Cerebellar cortex (tissue), 1 donor: Measurements from ENCODE around the gene MSI2.
A peak's percentile ranks its signal among the peaks of the same experiment; 100 is the strongest.

Source experiments
- DNase-seq: peaks from one replicate; pipeline ENCODE4 v3.0.0-alpha.2; 2015; ENCODE audit warnings: low spot score

The MSI2 gene

DNA sequence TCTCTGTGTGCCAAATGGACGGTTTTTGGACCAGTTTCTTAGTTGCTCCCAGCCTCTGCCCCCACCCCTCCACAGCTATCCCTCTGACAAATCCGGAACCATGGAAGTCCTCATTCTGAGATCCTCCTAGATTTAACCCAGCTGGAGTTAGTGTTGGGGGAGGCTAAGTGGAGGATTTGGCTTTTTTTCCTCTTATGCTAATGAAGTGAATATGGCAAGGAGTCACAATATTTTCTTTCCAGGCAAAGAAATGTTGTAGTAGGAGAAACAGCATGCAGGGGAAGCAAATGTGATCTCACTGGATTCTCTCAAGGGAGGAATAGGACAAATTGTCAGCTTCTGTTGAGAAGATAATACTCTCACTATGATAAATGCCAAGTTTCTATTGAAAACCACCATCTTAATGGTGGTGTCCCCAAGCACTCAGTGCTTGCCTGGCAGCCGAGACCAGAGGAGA lies 159.5 kb downstream of the MSI2 start:
- peak; percentile 36 for DNase-seq

DNA sequence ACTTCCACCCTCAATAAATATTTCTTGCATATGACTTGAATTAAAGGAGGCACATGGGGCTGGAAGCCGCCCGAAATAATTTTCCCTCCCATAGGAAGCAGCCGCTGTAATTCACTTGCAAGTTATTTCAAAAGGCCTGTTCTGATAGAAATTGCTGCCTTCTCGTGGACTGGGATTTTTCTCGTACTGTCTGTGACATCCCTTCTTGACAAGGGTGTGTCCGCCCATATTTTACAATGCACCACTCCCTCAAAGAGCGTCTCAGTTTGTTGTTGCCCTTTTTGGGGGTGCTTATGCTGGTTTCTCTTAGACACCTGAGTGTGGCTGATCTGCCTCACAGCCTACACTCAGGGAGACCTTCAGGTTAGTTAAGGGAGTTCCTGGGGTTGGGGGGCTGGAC lies 160.0 kb downstream of the MSI2 start:
- no peak for DNase-seq

DNA sequence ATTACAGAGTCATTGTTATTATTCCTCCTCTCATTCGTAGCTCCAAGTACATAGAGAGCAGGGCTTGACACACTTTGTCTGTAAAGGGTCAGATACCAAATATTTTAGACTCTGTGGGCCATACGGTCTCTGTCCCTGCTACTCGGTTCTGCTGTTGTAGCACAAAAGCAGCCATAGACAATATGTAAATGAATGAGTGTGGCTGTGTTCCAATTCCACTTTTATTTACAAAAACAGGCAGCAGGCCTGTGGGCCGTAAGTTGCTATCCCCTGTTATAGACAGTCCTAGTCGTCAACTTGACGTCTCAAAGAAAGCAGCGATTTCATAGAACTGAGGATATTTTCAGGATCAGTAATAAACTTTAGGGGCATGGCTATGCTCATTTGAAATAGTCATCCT lies 161.6 kb downstream of the MSI2 start:
- DNase-seq, result no peak

DNA sequence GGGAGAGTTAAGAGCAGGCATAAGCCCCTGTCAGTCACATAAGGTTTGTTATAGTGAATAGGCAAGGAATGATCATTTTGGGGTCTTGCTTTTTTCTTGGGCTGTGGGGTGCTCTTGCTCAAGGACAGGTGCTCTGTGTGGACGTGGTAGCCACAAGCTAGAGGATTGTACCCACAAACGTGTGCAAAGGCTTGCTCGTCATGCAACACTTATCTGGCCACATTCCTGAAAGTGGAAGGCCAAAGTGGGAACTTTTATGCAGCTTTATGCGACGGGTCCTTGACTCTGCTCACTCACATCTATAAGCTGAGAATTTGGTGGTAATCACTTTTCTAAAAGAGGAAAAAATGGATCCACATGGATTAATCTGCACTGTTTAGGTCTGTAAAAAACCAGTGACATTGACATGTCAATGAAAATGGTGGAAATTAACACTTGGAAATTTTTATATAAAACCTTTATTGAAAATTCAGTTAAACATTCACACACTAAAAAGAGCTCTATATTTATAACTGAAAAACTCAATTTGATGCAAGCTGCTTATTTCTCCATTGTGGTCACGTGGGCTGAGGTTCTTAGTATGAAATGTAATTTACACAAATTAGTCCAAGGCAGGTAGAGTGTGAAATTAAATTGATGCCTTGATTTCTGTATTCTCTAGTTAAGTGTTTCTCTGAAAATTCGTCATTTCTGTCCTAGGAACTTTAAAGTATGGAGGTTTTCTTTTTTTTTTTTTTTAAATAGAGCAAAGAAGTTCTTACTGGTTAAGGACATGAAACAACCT lies 162.3 kb downstream of the MSI2 start:
- DNase-seq, result no peak

DNA sequence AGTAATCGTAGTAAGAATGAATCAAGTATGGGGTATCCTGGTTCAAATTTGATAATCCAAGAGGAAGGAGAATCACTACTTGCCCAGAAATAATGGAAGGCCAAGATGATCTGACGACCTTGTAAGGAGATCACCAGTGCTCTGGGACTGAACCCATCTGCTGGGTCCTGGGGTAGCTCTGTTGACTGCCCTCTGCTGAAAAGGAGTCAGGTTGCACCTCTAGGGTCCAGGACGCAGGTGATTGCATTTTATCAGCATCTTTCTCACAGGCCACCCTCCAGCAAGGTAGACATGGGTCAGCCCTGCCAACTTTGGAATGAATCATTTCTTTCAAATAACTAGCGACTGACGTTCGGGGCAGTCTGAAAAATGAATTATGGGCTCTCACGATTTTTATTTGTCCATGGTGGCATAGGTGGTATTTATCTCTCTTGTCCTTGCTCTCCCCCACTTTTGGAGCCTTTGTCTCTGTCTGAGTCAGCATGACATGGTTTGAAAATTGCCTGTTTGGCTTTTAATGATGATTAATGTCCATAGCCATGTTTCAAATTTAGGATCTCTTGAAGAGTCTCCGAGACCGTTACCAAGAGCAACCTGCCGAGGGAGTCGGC lies 163.7 kb downstream of the MSI2 start:
- no peak for DNase-seq

DNA sequence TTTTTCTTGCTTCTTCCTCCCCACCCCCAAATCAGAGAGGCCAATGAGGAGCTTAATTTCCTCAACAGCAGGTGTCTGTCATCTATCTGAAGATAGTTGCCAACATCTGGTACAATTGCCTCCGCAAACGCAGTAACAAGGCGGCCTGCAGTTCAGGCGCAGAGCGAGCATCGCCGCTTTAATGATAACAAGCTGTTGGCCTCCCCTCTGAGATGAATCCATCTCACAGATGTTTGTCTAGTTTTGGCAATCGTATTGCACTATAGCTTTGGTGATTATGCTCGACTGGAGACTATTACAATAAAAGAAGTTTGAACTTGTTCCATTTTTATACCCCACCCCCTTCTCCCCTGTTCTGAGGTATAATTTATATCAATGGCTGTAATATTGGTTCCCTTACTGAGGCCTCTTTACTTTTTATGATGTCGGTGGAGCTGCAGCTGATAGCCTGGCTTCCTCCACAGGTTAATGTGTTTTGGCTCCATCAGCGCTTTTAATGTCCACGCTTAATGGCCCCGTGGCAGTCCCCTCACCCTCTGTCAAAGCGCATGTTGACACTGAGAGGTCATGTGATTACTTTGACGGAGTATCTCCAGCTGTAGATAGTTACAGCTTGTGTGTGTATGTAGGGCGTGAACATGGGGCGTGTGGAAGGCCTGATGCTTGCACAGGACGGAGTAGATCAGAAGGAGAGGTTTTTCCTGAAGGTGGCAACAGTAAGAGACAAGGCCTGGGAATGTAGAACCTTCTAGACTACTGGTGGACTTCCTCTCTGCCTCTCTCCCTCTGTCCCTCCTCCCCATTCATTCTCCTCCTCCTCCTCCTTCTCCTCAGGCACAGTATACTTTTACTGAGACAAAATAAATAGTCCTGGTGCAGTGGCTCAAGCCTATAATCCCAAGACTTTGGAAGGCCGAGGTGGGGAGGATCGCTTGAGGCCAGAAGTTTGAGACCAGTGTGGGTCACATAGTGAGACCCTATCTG lies 164.7 kb downstream of the MSI2 start:
- no peak for DNase-seq

DNA sequence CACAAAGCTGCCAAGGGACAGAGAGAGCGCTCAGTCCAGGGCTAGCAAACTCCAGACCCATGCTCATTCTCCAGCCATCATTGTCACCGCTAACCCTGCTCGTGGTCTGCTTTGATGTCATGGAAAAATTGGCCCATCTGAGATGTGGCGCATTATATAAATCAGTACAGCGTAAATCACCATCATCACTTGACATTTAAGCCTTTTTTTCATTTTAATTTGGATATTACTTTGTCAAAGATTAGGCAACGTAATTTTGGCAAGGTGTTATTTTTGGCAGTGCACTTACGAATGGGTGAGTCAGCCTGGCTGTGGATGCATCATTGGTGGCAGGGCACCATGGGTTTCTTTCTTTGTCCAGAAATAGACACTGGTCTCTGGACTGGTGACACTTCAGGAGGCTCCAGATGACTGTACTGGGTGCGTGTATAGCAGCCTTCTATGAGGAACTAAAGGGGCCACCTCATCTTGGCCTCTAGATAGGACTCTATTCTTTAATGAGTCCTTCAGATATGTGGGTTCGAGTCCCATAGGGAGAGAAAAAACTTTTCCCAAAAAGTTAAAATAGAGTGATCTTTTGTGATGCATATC lies 166.3 kb downstream of the MSI2 start:
- DNase-seq, result no peak

DNA sequence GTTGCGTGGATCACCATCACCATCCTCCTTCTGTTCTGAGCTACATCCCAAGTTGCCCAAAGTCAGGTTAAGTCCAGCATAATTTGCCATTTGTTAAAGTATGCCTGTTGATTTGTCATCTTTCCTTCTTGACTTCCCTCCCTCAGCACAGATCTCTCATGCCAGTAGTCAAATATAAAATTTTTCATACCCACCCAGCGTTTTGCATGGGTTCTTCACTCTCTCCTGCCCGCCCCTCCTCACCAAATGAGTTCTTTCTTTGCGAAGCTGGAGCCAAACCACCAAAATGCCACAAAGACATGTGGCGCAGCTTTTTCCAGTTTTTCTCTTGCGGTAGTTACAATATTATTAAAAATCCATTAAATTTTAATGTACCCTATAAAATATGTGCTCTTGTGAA lies 167.2 kb downstream of the MSI2 start:
- no peak for DNase-seq

DNA sequence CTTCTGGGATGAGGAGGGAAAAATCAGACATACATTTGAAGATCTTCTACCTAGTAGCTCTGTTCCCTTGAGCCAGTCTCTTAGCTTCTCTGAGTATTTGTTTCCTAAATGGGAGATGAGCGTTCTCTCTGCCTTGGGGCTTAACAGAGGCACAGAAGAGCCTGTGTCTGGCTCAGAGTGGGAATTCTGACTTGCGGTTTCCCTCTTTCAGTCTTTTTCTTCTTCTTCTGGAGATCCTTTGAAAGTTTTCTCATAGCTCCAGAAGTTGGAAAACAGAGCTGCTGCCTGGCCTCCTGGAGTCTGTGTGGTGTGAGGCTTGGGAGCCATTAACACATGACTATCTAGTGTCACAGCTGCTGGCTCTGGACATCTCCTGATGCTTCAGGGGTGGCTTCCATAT lies 167.9 kb downstream of the MSI2 start:
- DNase-seq, result no peak

DNA sequence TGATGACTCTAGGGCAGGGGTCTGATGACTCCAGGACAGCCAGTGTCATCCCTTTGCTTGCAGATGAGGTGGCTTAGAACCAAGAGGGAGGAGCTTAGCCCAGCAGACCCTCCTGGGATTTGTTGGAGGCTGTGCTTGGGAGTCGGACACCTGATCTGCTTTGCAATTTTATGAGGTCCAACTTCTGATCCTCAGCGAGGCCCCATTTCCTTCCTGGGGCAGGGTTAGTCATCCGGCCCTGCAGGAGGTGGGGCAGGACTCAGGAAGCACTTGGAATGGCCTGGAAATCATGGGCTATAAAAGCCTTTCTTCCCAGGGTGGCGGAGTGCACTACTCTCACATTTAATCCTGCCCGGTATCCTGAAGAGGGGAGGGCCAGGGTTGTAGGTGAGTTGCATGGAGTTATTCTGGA lies 168.5 kb downstream of the MSI2 start:
- DNase-seq, result no peak

DNA sequence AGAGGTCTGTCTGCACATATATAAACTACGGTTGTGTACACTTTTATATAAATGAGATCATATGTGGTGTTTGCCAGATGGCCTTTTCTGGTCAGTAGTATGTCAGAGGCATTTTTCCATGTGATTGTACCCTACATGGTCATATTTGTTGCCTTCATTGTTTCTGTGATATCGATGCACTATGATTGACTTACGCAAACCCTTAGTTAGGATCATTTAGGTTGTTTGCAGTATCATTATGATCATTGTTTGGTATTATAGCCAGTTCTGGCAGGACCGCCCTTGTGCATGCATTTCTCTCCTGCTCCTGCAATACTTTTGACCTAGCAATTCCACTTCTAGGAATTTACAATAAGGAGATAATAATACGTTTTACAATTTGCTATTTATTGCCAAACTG lies 169.1 kb downstream of the MSI2 start:
- DNase-seq, result no peak

DNA sequence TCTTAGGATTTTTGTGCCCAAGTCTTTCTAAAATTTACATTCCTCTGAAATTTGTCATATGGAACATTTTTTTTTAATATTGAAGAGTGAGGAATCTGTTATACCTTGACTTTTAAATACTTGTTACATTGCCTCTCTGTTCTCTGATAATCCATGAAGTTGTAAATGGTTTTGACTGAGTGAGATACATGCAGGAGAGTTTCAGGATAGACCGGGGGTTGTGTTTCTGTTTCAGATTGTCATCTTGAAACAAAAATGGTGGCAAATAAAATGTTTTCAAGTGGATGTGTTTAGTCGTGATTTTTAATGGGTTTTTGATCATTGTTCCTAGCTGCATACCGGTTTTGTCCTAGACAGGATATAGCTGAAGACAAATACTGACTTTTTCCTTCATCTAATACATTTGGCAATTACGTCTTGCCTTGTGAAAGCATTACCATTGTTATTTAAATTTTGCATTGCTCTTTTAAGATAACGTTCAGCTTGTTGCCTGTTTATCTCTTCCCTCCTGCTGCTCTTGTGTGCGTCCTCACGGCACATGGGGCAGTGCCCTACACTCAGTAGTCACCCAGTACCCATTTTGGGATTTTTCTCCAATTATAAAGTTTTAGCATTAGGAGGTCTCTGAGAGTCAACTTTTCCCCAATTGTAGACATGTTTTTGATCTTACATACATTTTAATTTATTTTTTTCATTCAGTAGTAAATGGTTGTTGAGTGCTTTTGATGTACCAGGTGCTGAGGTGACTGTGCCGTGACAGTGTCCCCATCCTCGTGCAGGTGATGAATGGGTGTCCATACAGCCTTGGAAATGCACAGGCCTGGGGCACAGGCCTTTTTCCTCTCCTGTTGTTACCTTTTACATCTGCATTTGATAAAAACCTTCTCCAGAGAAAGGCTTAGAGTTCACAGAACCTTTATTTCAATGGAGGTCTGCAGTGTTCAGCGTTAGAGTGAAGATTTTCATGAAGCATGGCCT lies 169.9 kb downstream of the MSI2 start:
- no peak for DNase-seq

DNA sequence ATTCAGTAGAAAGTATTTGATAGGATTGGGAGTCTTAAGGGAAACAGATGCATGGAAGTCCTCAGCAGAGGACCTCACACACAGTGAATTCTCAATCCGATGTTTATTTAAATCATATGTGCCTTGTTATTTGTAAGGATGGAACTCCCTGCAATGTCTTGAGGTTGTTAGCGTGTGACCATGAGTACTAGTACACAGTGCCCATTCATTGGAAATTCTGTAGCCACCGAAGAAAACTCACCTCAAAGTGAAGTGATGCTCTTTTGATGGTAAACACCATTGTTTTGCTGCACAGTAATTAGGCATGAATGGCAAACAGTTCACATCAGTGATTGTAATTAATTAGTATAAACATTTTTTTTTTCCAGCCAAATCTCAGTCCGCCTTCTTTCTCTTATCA lies 173.6 kb downstream of the MSI2 start:
- no peak for DNase-seq

DNA sequence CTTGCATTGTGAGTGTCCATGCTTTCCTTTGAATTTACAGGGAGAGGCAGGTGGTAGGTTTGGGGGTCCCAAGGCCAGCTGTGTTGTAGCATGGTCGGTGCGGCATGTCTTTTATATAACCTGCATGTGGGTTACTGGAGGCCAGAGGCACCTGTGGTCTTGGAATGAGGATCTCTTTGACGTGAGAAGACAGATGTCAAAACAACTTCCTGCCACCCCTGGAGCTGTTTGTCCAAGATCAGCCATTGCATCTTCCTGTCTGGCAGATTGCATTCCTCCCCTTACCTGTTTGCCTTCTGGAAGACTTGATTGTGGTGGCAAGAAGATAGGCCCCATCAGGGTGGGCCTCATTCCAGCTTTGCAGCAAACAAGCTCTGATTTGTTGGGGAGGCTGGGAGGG lies 175.1 kb downstream of the MSI2 start:
- no peak for DNase-seq

DNA sequence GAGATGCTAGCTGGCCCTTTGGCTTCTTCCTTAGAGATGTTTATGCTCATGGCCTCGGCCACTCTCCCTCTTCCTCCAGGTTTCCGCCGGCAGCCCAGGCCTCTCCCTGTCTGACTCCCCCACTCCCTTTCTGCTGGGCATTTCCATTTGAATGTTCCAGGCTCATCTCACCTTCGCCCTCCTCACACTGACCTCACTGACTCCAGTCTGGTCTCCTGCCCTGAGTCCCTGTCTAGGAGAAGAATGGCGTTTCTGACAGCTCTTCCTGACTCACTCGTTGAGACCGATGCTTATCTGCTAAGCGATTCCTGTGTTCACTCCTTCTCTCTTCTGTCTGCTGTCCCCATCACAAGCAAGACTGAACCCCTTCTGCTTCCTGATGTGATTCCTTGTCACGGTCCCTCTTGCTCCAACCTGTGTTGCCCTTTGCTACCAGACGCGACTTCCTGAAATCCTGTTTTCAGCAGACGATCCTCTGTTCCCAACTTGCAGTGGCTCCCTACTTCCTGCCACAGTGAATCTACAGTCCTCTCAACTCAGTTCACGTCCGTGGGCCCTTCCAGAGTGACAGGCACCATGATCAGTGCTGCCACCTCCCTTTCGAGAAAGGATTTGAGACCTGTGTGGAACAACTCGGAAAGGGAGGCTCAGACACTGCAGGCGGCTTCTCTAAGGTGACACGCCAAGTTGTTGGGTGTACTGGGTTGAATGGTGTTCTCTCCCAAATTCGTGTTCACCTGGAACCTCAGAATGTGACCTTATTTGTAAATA lies 176.4 kb downstream of the MSI2 start:
- no peak for DNase-seq

DNA sequence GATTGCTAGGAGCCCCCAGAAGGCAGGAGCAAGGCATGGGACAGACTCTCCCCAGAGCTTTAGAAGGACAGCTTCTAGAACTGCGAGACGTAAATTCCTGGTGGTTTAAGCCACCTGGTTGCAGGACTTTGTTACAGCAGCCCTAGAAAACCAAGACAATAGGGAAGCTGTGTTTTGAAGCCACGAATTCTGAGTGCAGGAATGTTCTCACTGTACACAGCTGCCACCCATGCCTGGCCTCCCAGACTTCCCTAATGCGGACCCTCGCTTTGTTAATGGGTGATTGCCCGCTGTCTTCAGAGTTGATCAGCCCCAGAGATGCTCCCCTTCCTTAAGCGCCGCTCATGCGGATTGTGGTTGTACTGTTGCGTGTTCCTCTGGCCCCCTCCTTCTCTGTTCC lies 177.1 kb downstream of the MSI2 start:
- DNase-seq, result no peak

DNA sequence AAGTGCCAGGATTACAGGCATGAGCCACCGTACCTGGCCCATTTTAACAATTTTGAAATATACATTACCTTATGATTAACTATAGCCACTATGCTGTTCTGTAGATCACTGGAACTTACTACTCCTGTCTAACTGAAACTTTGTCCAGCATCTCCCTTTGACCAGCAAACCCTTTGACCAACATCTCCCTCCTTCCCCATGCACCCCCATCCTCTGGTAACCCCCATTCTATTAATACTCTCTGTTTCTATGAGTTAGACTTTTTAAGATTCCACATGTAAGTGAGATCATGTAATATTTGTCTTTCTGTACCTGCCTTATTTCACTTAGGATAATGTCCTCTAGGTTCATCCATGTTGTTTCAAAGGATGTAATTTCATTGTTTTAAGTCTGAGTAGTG lies 178.0 kb downstream of the MSI2 start:
- DNase-seq, result no peak

DNA sequence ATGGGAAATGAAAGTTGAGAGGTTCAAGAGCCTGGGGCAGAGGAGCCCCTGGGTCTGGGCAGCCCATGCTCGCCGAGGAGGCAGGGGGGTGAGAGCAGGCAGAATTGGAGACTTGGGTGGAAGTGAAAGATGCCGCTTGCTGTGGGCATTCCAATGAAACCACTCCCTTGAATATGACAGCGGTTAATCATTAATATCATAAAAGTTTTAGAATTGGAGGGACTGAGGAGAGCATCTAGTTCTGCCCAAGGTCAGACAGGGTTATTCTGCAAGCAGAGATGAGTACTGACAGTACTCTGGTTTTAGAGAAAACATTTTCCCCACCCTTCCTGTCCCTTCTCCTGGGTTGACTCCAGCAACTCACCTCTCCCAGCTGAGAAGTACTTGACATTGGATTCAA lies 180.2 kb downstream of the MSI2 start:
- no peak for DNase-seq

DNA sequence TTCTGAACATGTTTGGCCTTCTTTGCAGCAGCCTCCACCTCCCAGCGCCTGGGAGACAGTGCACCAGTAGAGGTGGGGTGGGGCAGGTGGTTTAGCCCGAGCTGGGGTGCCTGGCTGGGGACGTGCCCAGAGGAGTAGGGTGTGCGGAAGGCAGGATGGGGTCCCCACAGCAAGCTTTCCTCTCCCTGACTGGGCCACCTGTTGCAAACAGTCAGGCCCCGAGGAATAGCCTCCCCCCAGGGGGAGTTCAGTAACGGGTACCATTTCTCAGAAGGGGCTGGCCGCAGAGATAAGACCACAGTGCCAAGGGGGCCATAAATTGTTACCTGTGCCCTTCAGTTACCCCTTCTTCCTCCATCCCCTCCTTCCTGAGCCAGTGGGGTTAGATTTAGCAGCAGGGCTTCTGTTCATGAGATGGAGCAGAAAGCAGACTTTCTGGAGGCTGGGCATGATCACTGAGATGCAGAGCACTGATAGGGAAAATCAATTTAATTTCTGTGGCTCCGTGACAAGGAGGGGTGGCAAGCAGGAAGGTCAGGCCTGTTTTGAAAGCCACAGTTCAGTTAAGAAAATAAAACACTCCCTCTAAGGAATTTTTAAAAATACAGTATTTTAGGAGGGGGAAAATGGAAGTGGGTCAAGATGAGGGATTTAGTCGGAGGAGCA lies 181.9 kb downstream of the MSI2 start:
- no peak for DNase-seq

DNA sequence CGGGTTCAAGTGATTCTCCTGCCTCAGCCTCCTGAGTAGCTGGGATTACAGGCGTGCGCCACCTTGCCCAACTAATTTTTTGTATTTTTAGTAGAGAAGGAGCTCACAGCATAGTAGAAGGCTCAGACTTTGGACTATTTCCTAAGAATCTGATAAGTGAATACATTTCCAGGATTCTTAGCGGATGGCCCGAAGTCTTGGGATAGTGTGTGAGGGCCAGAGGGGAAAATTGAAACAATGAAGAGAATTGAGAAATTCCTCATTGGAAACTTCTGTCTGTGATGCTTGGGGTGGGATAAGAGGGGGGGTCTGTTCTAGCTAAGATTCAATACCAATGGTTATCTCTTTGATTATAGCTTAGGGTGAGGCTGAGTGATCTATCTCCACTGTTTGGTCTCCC lies 183.3 kb downstream of the MSI2 start:
- DNase-seq, result no peak
